SK-N-SH (cell line): Measurements from ENCODE around the gene DDX1. TPM values are rescaled to one million over a fixed set of nuclear protein-coding genes. Genes with fewer than 3 reads are reported as not detected.
A peak's percentile ranks its signal among the peaks of the same experiment; 100 is the strongest.

Source experiments
- CTCF ChIA-PET: fragments of 300-600, 350-600 bp; formaldehyde crosslinking; extraction: SDS; loops from one replicate; lab custom pipeline; 2021; lab: Yijun Ruan, JAX
- POLR2A ChIA-PET: fragments of 350-600 bp; sonication (Branson Sonifier 250); formaldehyde crosslinking; extraction: SDS; loops from one replicate; lab custom pipeline; 2020; ENCODE audit warnings: antibody characterized with exemption, inconsistent platforms; lab: Yijun Ruan, JAX
- DNase-seq: peaks from one replicate; pipeline ENCODE4 v3.0.0; 2012
- H2AFZ ChIP-seq: fragments of 200-600 bp; sonication (generic); 2 replicates; pipeline ENCODE4 v1.8.1; 2016; ENCODE audit warnings: antibody characterized with exemption, mild to moderate bottlenecking, low read depth
- H3F3A ChIP-seq: fragments of 200-600 bp; sonication (generic); replicated peaks from 2 replicates; pipeline ENCODE3; 2016; ENCODE audit warnings: antibody characterized with exemption, mild to moderate bottlenecking; ENCODE audit not compliant: insufficient read depth
- H3K27ac ChIP-seq, 2 experiments: fragments of 200-500 bp in 1 of 2; fragments of 200-600 bp in 1 of 2; sonication (Bioruptor generic) in 1 of 2; sonication (generic), shearing (Covaris generic) in 1 of 2; 2 replicates each; pipeline versions ENCODE4 v1.5.1 to v1.6.1; 2014 to 2016; ENCODE audit warnings: low read depth in 2 of 2, inconsistent platforms in 1 of 2, low read length in 1 of 2, mild to moderate bottlenecking in 1 of 2, mixed read lengths in 1 of 2
- H3K27me3 ChIP-seq: fragments of 200-600 bp; sonication (generic), shearing (Covaris generic); 2 replicates; pipeline ENCODE4 v1.6.1; 2016; ENCODE audit warnings: mixed run types; ENCODE audit not compliant: insufficient read depth
- H3K36me3 ChIP-seq, 2 experiments: fragments of 200-500 bp in 1 of 2; fragments of 200-600 bp in 1 of 2; sonication (Bioruptor generic) in 1 of 2; sonication (generic) in 1 of 2; replicated peaks in 1 of 2; 2 replicates each; pipeline versions ENCODE3 to v1.5.1; 2014 to 2016; ENCODE audit warnings: low read length in 1 of 2, mild to moderate bottlenecking in 1 of 2; ENCODE audit not compliant: insufficient read depth in 2 of 2, control insufficient read depth in 1 of 2
- H3K4me1 ChIP-seq, 2 experiments: fragments of 200-500 bp in 1 of 2; fragments of 200-600 bp in 1 of 2; sonication (Bioruptor generic) in 1 of 2; sonication (generic), shearing (Covaris generic) in 1 of 2; 2 replicates each; pipeline versions ENCODE4 v1.5.1 to v1.6.1; 2014 to 2016; ENCODE audit warnings: low read depth in 1 of 2, low read length in 1 of 2, mixed run types in 1 of 2; ENCODE audit not compliant: insufficient read depth in 2 of 2, control insufficient read depth in 1 of 2
- H3K4me2 ChIP-seq: fragments of 200-600 bp; sonication (generic), shearing (Covaris generic); 2 replicates; pipeline ENCODE4 v1.6.1; 2017; ENCODE audit warnings: mixed run types
- H3K4me3 ChIP-seq, 2 experiments: fragments of 200-500 bp in 1 of 2; fragments of 200-600 bp in 1 of 2; sonication (Bioruptor generic) in 1 of 2; sonication (generic), shearing (Covaris generic) in 1 of 2; 2 replicates each; pipeline versions ENCODE4 v1.5.1 to v1.8.1; 2014 to 2016; ENCODE audit warnings: low read depth in 2 of 2, inconsistent platforms in 1 of 2, low read length in 1 of 2, mild to moderate bottlenecking in 1 of 2, mixed read lengths in 1 of 2, moderate library complexity in 1 of 2
- H3K79me2 ChIP-seq: fragments of 200-600 bp; sonication (generic); 2 replicates; pipeline ENCODE4 v1.8.1; 2017; ENCODE audit warnings: mild to moderate bottlenecking; ENCODE audit not compliant: insufficient read depth
- H3K9ac ChIP-seq: fragments of 200-600 bp; sonication (generic); 2 replicates; pipeline ENCODE4 v1.6.1; 2017; ENCODE audit warnings: mixed run types
- H3K9me2 ChIP-seq: fragments of 200-600 bp; sonication (generic); 2 replicates; pipeline ENCODE4 v1.6.1; 2017; ENCODE audit warnings: mixed run types
- H3K9me3 ChIP-seq: fragments of 200-600 bp; sonication (generic); 2 replicates; pipeline ENCODE4 v1.6.1; 2017; ENCODE audit warnings: mixed run types, mild to moderate bottlenecking, moderate library complexity
- H4K20me1 ChIP-seq: fragments of 200-600 bp; sonication (generic); 2 replicates; pipeline ENCODE4 v1.6.1; 2017; ENCODE audit warnings: mild to moderate bottlenecking, mixed run types; ENCODE audit not compliant: insufficient read depth
- CHD2 ChIP-seq: fragments of 150-350 bp; IDR thresholded peaks from 2 replicates; pipeline ENCODE4 v1.6.1; 2018; ENCODE audit warnings: low read length; ENCODE audit not compliant: partially characterized antibody
- ELF1 ChIP-seq: IDR thresholded peaks from 2 replicates; pipeline ENCODE4 v1.4.0; 2012
- EP300 ChIP-seq, 2 experiments: IDR thresholded peaks; 2 replicates each; pipeline versions ENCODE4 v1.4.0 to v1.6.1; 2012; ENCODE audit warnings: borderline replicate concordance in 1 of 2, low read depth in 1 of 2, low read length in 1 of 2
- EZH2phosphoT487 ChIP-seq: fragments of 200-600 bp; sonication (generic); IDR thresholded peaks from 2 replicates; pipeline ENCODE4 v1.6.1; 2017; ENCODE audit warnings: low read depth, mixed run types, mild to moderate bottlenecking, antibody characterized with exemption, moderate library complexity, borderline replicate concordance
- GABPA ChIP-seq: IDR thresholded peaks from 2 replicates; pipeline ENCODE4 v1.4.0; 2012; ENCODE audit warnings: low read depth, mild to moderate bottlenecking
- MEF2A ChIP-seq: IDR thresholded peaks from 2 replicates; pipeline ENCODE4 v1.4.0; 2012; ENCODE audit warnings: low read depth, borderline replicate concordance
- NFIC ChIP-seq: IDR thresholded peaks from 2 replicates; pipeline ENCODE4 v1.4.0; 2012; ENCODE audit warnings: borderline replicate concordance
- NRF1 ChIP-seq: IDR thresholded peaks from 2 replicates; pipeline ENCODE4 v1.6.1; 2012; ENCODE audit warnings: low read depth, mild to moderate bottlenecking, low read length
- POLR2AphosphoS5 ChIP-seq: IDR thresholded peaks from 2 replicates; pipeline ENCODE4 v1.6.1; 2012; ENCODE audit warnings: low read depth, low read length
- RAD21 ChIP-seq: IDR thresholded peaks from 2 replicates; pipeline ENCODE4 v1.6.1; 2012; ENCODE audit warnings: mild to moderate bottlenecking, low read length
- RCOR1 ChIP-seq: fragments of 150-350 bp; IDR thresholded peaks from 2 replicates; pipeline ENCODE4 v1.6.1; 2017; ENCODE audit warnings: antibody characterized with exemption, low read length
- RFX5 ChIP-seq: IDR thresholded peaks from 2 replicates; pipeline ENCODE4 v1.6.1; 2012; ENCODE audit warnings: mild to moderate bottlenecking, improper control_type of control experiment, low read length
- RXRA ChIP-seq: IDR thresholded peaks from 2 replicates; pipeline ENCODE4 v1.4.0; 2012; ENCODE audit warnings: low read depth, mild to moderate bottlenecking, borderline replicate concordance
- SIN3A ChIP-seq: IDR thresholded peaks from 2 replicates; pipeline ENCODE4 v1.6.1; 2012; ENCODE audit warnings: low read depth, mild to moderate bottlenecking, low read length, moderate library complexity, borderline replicate concordance
- SMC3 ChIP-seq: IDR thresholded peaks from 2 replicates; pipeline ENCODE4 v1.6.1; 2012; ENCODE audit warnings: low read depth, low read length, improper control_type of control experiment
- YY1 ChIP-seq: IDR thresholded peaks from 2 replicates; pipeline ENCODE4 v1.4.0; 2012; ENCODE audit warnings: low read depth, mild to moderate bottlenecking
- WGBS: methylation state at CpG from one replicate; pipeline ENCODE4 v1.1.6; 2017; ENCODE audit warnings: low lambda C conversion rate; 5-methylcytosine and 5-hydroxymethylcytosine counted together
- polyA plus RNA-seq, 3 experiments: library from polyadenylated mRNA; depleted of rRNA; stranded (reverse); fragments of >200 nt; gene quantifications; 2 replicates each; pipeline ENCODE4 v1.2.3, GENCODE V29; 2012
- TF ChIP-seq, protein P1 (sequence below): IDR thresholded peaks from 2 replicates; pipeline ENCODE4 v1.4.0; 2012; ENCODE audit warnings: low read depth
- TF ChIP-seq, protein P2 (sequence below): fragments of 200-600 bp; sonication (generic); IDR thresholded peaks from 2 replicates; pipeline ENCODE4 v1.6.1; 2017; ENCODE audit warnings: antibody characterized with exemption, mild to moderate bottlenecking, moderate library complexity
- TF ChIP-seq, protein P3 (sequence below): fragments of 150-350 bp; IDR thresholded peaks from 2 replicates; pipeline ENCODE4 v1.6.1; 2016; ENCODE audit warnings: mild to moderate bottlenecking, low read depth, low read length

Gene DDX1
- polyA plus RNA-seq, 1 of the 3 experiments (the other 2 are of a cell fraction): 54.5 TPM

DNA sequence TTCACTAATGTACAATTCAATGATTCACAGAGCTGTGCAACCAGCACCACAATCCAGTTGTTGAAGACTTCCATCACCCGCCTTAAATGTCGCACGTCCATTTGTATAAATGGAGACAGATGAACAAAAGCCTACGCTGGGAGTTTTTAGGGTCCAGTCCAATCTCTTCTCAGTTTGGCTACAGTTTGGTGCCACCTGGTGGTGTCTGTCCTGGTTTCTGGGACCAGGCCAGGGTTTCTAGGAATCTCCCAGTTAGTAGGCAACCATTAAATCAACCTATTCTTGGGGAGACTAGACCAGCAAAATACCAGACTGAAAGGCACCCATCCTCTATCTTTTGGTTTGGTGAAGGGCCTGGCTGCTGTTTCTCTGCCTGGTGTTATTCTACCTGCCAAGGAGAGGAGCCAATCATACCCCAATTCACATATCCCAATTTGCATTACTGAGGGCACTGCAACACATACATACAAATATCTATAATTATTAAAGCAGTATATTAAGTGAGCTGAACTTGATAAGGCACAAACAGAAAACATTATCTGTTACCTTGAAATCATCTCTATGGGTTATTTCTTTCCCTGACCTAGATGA, 3.2 kb upstream of the DDX1 start:
- H3K9me3 ChIP-seq: no peaks in the 10 kb centered on the region
- H3K4me1 ChIP-seq: peaks cover 6 to 11% of the 10 kb centered on the region in 2 experiments; a peak in 3 of 4 replicates
- no peak overlapping the region for H2AFZ ChIP-seq
- H3K27ac ChIP-seq: no peak overlapping the region
- H4K20me1 ChIP-seq: peaks cover 7% of the 10 kb centered on the region
- peaks cover 7% of the 10 kb centered on the region for H3F3A ChIP-seq
- H3K4me2 ChIP-seq: no peak overlapping the region
- 61% methylated on average over 4 of the region's 4 CpGs for WGBS
- peaks cover 16% of the 10 kb centered on the region for H3K79me2 ChIP-seq
- no peak overlapping the region for H3K9ac ChIP-seq
- ChIA-PET CTCF (interaction anchor here (0.7 to 9.4 kb wide), 14 partner anchors 8 to 697 kb away, joined by 3 to 98 read pairs (median 3); partner anchors contain the start of gene NBAS), POLR2A (interaction anchor here (0.7 kb wide), 1 partner anchor 11 kb away, joined by 3 read pairs; no protein-coding TSS in a partner anchor)
- no peaks in the 10 kb centered on the region for H3K36me3 ChIP-seq
- TF ChIP-seq GABPA (no peak), ELF1 (no peak), RXRA (no peak), MEF2A (no peak), EP300 (IDR thresholded peaks at IDR 0.05; ENCODE audit: borderline replicate concordance in 1 of 2, low read depth in 1 of 2, low read length in 1 of 2) (no peak), POLR2AphosphoS5 (no peak), SMC3 (peak; percentile 78), SIN3A (no peak), EZH2phosphoT487 (no peak), YY1 (no peak), CHD2 (no peak), RCOR1 (0 out of 2 replicates have a peak, but pooled peaks have one; percentile 12), NFIC (peak; percentile 54; the same call in 1 of the 2 replicates), RFX5 (0 out of 2 replicates have a peak, but pooled peaks have one; percentile 53), NRF1 (0 out of 2 replicates have a peak, but pooled peaks have one; percentile 15), RAD21 (peak; percentile 92)
- TF ChIP-seq, protein P1, sequence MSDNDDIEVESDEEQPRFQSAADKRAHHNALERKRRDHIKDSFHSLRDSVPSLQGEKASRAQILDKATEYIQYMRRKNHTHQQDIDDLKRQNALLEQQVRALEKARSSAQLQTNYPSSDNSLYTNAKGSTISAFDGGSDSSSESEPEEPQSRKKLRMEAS: no peak
- TF ChIP-seq, protein P2, sequence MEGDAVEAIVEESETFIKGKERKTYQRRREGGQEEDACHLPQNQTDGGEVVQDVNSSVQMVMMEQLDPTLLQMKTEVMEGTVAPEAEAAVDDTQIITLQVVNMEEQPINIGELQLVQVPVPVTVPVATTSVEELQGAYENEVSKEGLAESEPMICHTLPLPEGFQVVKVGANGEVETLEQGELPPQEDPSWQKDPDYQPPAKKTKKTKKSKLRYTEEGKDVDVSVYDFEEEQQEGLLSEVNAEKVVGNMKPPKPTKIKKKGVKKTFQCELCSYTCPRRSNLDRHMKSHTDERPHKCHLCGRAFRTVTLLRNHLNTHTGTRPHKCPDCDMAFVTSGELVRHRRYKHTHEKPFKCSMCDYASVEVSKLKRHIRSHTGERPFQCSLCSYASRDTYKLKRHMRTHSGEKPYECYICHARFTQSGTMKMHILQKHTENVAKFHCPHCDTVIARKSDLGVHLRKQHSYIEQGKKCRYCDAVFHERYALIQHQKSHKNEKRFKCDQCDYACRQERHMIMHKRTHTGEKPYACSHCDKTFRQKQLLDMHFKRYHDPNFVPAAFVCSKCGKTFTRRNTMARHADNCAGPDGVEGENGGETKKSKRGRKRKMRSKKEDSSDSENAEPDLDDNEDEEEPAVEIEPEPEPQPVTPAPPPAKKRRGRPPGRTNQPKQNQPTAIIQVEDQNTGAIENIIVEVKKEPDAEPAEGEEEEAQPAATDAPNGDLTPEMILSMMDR: peak; percentile 82
- TF ChIP-seq, protein P3, sequence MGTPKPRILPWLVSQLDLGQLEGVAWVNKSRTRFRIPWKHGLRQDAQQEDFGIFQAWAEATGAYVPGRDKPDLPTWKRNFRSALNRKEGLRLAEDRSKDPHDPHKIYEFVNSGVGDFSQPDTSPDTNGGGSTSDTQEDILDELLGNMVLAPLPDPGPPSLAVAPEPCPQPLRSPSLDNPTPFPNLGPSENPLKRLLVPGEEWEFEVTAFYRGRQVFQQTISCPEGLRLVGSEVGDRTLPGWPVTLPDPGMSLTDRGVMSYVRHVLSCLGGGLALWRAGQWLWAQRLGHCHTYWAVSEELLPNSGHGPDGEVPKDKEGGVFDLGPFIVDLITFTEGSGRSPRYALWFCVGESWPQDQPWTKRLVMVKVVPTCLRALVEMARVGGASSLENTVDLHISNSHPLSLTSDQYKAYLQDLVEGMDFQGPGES: no peak
- peak; percentile 78 for DNase-seq
- no peaks in the 10 kb centered on the region for H3K9me2 ChIP-seq
- no peak overlapping the region; a peak in 1 of 4 replicates for H3K4me3 ChIP-seq
- no peaks in the 10 kb centered on the region for H3K27me3 ChIP-seq
